ENCODE data around the gene RASSF3. TPM values are rescaled to one million over a fixed set of nuclear protein-coding genes. Genes with fewer than 3 reads are reported as not detected.
A peak's percentile ranks its signal among the peaks of the same experiment; 100 is the strongest.

The RASSF3 gene
- total and polyA plus RNA-seq, 2 of the 13 experiments (the other 11 are each of a cell fraction or from before 2014, with no cell fraction given) = 15.5 to 16.0 TPM

- TF ChIP-seq ZNF740 (CRISPR knock-in tag; IDR thresholded peaks at IDR 0.05) (no peak), MIXL1 (CRISPR knock-in tag; IDR thresholded peaks at IDR 0.05) (no peak), ZBED4 (CRISPR knock-in tag; IDR thresholded peaks at IDR 0.05; ENCODE audit: borderline replicate concordance) (no peak; the same call in 1 of the 2 replicates), KDM5B (CRISPR knock-in tag; IDR thresholded peaks at IDR 0.05; ENCODE audit: borderline replicate concordance) (peak; percentile 55; the same call in 1 of the 2 replicates), MXD3 (CRISPR knock-in tag; IDR thresholded peaks at IDR 0.05) (peak; percentile 66; the same call in 1 of the 2 replicates), ZNF496 (CRISPR knock-in tag; IDR thresholded peaks at IDR 0.05; ENCODE audit: insufficient replicate concordance) (no peak), PRDM15 (CRISPR knock-in tag; IDR thresholded peaks at IDR 0.05) (0 out of 2 replicates have a peak, but pooled peaks have one; percentile 23), POLR2A (IDR thresholded peaks at IDR 0.05; ENCODE audit: insufficient read depth in 1 of 2, low read depth in 2 of 2, low read length in 2 of 2) (peak; percentile 44 to 60; a peak in 2 of 4 replicates), ZBTB7B (CRISPR knock-in tag; IDR thresholded peaks at IDR 0.05) (peak; percentile 84), ZNF367 (CRISPR knock-in tag; IDR thresholded peaks at IDR 0.05; ENCODE audit: borderline replicate concordance) (peak; percentile 58; the same call in 1 of the 2 replicates), ZNF451 (CRISPR knock-in tag; IDR thresholded peaks at IDR 0.05) (no peak), ZMAT5 (CRISPR knock-in tag; IDR thresholded peaks at IDR 0.05; ENCODE audit: borderline replicate concordance, low read depth) (no peak), ESRRA (CRISPR knock-in tag; IDR thresholded peaks at IDR 0.05; ENCODE audit: low read depth) (no peak), SUZ12 (IDR thresholded peaks at IDR 0.05; ENCODE audit: low read depth, low read length) (no peak), CENPT (CRISPR knock-in tag; IDR thresholded peaks at IDR 0.05; ENCODE audit: low read depth) (no peak), ZNF121 (CRISPR knock-in tag; IDR thresholded peaks at IDR 0.05) (no peak), RNF219 (CRISPR knock-in tag; IDR thresholded peaks at IDR 0.05) (no peak), ZNF264 (CRISPR knock-in tag; IDR thresholded peaks at IDR 0.05) (0 out of 2 replicates have a peak, but pooled peaks have one; percentile 52), RELA (CRISPR knock-in tag; IDR thresholded peaks at IDR 0.05) (no peak)
Measured at GRCh38 chr12:64610660-64611340, 505 bp downstream of the RASSF3 start (continued).

Data from HepG2 (cell line).